Right renal cortex interstitium (tissue), 3 donors: ENCODE results near the gene MYL5. TPM values are rescaled to one million over a fixed set of nuclear protein-coding genes. Genes with fewer than 3 reads are reported as not detected.
"Not testable (repeated sequence)": the region's sequence is repeated elsewhere in the genome, so short reads cannot be mapped to it uniquely, and the experiment has no call there.

ENCODE experiments used
- DNase-seq, 3 donors: peaks; one replicate each; pipeline ENCODE4 v3.0.0-alpha.2; 2013; ENCODE audit warnings: low read depth in 3 of 3, low spot score in 2 of 3
- polyA plus RNA-seq, 3 donors: library from polyadenylated mRNA; unstranded; fragments of 120-200 nt; gene quantifications; one replicate each; pipeline ENCODE4 v1.2.1, GENCODE V29; 2013; ENCODE audit not compliant: insufficient read length in 3 of 3

MYL5 gene
- polyA plus RNA-seq, 3 donors: 14.1 to 19.6 (median 17.4) TPM

DNA sequence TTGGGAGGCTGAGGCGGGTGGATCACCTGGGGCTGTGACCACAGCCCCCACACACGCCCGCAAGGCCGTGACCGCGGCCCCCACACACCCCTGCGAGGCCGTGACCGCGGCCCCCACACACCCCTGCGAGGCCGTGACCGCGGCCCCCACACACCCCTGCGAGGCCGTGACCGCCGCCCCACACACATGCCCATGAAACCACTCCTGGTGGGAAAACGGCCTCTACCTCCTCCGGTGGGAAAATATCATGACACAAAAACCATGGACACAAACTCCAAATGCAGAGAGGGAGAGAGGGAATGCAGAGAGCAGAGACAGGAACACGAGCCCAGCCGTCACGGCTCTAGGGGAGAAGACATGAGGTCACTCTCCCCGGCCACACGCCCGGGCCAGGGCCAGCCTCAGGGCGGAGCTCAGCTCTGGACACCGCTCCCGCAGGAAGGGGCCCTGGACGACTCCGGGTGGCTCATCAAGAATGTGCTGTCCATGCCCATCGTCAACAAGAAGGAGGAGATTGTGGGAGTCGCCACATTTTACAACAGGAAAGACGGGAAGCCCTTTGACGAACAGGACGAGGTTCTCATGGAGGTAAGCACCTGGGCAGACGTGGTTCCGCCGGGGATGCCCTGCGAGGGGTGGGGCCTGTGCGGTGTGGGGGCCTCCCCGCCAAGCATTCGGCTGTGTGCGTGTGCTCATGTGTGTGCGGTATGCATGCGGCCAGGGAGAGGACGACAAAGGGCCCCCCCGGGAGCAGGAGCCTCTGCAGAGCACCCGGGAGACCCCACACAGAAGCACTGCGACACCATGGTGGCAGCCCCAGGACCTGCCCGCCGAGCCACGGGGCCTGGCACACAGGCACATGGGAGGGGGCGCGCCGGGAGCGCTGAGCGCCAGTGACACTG is 17.7 kb upstream of the MYL5 start:
- DNase-seq: no peak

DNA sequence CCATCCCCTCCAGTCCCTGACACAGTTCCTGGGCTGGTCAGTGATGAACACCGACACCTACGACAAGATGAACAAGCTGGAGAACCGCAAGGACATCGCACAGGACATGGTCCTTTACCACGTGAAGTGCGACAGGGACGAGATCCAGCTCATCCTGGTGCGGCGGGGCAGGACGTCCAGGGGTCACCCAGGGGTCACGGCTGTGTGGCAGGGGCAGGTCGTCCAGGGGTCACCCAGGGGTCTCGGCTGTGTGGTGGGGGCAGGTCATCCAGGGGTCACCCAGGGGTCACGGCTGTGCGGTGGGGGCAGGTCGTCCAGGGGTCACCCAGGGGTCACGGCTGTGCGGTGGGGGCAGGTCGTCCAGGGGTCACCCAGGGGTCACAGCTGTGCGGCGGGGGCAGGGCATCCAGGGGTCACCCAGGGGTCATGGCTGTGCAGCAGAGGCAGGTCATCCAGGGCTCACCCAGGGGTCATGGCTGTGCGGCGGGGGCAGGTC is 17.0 kb upstream of the MYL5 start:
- no peak for DNase-seq

DNA sequence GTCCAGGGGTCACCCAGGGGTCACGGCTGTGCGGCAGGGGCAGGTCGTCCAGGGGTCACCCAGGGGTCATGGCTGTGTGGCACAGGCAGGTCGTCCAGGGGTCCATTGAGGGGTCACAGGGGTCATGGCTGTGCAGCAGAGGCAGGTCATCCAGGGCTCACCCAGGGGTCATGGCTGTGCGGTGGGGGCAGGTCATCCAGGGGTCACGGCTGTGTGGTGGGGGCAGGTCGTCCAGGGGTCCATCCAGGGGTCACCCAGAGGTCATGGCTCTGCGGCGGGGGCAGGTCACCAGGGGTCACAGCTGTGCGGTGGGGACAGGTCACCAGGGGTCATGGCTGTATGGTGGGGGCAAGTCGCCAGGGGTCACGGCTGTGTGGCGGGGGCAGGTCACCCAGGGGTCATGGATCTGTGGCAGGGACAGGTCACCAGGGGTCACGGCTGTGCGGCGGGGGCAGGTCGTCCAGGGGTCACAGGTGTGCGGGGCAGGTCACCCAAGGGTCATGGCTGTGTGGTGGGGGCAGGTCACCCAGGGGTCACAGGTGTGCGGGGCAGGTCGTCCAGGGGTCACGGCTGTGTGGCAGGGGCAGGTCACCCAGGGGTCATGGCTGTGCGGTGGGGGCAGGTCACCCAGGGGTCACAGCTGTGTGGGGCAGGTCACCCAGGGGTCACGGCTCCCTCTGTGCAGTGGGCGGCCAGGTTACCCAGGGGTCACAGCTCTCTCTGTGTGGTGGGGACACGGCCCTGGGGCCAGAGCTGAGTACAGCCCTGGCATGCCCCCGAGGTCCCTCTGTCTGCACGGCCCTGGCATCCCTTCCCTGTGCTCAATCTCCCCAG is 16.3 kb upstream of the MYL5 start:
- no peak for DNase-seq

DNA sequence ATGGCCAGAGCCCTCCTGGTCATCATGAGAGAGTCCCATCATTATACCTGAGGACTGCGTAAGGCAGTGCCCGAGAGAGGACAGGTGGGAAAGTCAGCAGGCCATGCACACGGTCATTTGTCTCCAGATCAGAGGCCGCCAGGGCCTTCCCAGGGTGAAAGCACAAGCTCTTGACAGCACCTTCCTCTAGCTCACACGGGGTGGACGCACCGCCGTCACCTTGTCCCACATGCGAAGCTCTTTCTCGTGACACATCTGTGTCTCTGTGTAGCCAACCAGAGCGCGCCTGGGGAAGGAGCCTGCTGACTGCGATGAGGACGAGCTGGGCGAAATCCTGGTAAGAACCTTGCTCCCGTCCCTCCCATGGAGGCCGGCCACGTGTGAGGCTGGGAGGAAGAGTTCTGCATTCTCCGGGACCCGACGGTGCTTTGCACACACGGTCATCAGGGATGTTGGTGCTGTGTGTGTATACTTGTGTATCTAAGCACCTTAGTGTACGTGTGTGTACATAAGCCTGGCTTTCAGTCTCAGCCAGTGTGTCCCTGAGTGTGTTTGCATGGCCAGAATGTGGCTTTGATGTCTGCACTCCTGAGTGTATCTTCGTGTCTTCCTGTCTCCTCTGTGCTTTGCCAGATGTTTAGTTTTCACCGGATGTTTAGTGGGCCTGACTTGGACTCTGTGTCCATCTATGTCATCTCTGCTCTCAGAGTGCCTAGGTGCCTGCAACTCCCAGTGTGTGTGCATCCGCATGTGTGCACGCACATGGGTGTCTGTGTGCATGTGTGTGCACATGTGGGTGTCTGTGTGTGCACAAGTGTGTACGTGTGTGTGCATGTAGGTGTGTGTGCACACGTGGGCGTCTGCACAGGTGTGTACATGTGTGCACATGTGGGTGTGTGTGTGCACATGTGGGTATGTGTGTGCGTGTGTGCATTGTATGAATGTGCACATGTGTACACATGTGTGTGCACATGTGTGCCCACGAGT is 15.4 kb upstream of the MYL5 start:
- no peak for DNase-seq

DNA sequence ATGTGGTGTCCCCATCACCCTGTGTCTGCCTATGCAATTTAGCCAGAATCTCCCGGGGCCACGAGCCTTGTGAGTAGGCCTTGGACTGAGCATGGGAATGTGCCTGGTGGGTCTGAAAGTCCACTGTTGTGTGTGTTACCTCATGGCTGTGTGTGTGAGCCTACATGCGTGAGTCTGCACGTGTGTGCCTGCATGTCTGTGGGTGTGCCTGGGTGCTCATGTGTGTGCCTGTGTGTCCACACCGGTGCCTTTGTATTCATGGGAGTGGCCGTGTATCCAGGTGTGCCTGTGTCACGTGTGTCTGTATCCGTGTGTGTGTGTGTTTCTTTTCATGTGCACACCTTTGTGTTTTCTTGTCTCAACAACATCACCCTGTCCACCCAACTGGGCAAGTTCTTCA is 14.5 kb upstream of the MYL5 start:
- no peak for DNase-seq

DNA sequence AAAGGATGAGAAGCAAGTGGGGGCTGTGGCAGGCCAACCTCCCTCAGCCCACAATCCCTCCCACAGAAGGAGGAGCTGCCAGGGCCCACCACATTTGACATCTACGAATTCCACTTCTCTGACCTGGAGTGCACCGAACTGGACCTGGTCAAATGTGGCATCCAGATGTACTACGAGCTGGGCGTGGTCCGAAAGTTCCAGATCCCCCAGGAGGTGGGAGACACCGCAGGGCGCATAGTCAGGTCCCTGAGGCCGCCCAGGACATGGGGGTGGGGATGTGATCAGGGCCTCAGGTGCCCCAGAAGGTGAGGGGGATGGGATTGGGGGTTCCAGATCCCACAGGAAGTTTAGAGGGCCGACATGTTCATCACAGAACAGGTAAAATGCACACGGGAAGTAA is 13.9 kb upstream of the MYL5 start:
- DNase-seq: no peak

DNA sequence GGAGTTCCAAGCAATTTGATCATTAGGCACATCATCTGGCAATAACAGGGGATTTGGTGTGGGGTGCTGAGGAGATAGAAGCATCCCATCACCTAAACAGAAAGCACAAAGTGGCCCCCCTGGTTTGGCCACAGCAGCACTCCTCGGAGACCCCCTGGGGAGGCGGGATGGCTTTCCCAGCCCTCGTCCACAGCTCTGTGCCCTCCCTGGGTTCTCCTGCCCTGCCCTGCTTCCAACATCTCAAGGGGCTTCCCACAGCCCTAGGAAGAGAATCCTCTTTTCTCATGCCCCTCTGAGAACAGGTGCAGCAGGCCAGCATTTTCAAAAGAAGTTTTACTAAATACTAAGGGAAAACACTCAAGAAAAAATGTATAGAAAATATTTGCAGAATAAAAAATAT is 13.1 kb upstream of the MYL5 start:
- no peak for DNase-seq

DNA sequence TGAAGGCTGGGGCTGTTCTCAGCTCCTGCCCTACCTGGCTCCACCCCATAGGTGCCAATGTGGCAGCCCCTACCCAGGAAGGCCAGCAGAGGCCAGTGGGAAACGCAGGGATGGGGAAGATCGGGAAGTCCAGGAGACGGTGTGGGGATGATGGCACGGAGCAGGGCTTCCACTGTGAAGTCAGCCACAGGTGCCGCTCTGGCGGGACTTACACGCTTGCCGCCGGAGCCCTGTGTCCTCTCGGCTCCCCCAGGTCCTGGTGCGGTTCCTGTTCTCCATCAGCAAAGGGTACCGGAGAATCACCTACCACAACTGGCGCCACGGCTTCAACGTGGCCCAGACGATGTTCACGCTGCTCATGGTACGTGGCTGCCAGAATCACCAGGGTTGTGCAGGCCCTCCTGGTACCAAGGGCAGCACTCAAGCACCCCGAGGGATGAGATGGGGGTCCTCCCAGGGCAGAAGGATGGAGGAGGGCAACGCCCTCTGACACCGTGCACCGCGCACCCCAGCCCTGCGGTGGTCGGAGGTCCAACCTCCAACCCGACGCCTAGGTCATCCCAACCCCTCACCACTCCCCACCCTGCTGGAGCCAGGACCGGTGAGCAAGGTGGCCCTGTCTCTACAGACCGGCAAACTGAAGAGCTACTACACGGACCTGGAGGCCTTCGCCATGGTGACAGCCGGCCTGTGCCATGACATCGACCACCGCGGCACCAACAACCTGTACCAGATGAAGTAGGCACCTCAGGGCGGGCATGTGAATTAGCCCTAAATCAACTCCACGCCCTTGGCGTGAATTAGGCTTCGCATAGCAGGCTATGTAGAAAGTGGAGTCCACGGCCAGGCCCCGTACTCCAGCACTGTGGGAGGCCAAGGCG is 12.2 kb upstream of the MYL5 start:
- no peak for DNase-seq

DNA sequence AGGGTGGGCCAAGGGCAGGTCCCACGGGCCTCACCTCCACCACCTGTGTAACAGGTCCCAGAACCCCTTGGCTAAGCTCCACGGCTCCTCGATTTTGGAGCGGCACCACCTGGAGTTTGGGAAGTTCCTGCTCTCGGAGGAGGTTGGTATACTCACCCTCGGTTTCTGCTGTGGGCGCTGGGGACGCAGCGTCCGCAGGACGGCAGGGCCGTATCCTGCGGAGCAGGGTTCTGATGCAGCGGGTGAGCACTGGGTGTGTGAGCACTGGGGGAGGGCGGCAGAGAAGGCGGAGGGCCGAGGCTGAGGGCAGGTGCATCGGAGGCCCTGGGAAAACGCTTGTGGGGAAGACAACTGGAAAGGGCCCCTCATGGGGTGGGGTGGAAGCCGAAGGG is 11.3 kb upstream of the MYL5 start:
- DNase-seq: no peak

DNA sequence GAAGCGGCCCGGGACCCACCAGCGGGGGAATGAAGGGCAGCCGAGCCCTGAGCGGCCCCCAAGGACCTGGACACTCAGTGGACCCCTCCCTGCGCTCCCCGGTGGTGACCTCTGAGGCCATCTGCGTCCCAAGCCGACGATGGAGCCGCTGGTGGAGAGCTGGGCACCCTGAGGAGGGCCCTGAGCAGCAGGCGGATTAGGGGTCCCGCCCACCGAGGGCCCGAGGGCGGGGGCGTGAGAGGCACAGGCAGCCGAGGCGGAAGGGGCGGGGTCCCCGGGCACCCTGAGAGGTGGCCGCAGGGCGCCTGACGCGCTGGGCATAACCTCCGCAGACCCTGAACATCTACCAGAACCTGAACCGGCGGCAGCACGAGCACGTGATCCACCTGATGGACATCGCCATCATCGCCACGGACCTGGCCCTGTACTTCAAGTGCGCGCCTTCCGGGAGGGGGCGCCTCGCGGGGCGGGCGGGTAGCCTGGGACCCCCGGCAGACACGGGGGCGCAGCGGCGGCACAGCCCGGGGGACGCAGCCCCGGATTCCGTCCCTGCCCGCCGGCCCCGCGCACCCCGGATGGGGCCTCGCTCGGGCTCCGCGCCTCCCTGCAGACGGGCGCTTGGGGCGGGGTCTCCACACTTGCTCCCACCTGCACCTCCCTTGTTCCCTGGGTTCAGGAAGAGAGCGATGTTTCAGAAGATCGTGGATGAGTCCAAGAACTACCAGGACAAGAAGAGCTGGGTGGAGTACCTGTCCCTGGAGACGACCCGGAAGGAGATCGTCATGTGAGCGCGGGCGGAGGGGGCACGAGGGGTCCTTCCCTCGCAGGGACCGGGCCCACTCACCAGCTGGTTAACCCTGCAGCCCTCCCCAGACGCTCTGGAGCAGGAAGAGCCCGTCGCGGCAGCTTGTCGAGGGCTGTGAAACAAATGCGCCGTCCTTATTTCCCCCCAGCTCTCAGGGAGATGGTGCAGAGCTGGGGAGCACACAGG is 10.6 kb upstream of the MYL5 start:
- no peak for DNase-seq

DNA sequence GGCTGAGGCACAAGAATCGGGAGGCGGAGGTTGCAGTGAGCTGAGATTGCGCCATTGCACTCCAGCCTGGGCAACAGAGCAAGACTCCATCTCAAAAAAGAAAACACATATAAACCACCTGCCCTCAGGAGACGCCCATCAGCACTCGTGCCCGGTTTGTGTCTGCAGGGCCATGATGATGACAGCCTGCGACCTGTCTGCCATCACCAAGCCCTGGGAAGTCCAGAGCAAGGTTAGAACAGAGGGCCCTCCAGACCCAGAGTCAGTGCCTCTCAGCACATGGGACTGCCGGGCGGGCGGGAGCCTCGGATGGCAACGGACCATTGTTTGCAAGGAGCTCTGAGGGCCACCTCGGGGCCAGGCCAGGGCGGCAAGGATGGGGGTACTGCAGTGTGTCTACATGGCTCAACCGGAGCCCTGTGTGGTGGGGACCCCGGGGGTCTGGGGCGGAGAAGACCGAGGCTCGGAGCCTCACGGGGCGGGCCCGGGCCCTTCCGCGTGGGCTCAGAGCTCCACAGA is 9.6 kb upstream of the MYL5 start:
- DNase-seq: no peak

DNA sequence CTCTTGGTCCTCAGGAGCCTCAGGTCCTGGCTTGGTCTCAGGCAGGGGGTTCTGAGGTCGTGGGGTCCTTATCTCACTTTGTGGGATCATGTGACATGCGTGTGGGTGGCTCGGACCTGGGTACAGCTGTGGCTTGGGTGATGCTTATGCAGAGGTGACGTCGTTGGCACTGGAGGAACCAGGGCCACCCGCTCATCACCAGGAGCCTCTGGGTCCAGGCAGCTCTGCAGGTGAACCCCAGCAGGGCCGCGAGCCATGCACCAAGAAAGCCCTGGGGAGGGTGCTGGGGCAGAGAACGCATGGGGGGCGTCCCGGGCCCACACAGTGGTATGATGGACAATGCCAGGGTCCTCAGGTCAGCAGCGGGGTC is 9.0 kb upstream of the MYL5 start:
- DNase-seq: no peak

DNA sequence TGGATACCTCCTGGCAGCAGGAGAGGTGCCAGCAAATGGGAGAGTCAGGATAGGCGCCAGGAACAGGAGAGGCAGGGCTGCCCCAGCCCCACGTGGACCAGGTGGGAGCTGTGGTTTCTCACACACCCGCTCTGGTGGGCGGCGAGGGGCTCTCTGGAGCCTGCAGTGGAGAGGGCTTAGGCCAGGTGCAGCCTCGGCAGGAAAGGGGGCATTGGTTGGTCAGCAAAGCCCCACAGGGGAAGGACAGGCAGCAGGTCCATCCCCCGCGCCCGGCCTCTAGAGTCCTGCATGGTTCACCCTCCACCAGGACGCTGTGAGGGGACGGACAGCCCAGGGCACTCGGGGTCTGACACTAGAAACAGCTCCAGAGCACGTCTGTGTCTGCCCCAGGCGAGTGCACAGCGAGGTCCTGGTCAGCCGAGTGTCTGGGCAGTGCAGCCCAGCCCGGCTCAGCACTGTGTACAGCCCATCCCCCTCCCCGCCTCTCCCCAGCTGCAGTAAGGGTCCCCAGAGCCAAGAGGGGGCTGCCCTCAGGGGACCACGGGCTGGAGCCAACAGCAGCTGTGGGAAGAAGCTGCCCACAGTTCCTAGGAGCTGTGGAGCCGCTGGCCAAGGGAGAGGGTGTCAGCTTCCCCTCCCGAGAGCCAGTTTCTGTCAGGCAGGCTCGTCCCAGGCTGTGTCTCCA is 8.4 kb upstream of the MYL5 start:
- no peak for DNase-seq

DNA sequence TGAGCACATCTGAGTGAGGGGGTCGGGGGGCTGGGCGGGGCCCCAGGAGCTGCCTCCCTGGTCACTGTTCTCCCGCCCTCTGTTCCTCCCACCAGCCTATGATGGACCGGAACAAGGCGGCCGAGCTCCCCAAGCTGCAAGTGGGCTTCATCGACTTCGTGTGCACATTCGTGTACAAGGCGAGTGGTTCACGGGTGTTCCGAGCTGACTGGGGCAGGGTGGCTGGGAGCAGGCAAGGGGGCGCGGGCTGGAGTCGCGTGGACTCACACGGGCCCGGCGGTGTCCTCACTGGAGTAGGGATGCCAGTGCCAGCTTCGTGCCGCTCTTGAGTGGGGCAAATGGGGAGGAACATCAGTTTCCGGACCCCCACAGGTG is 7.9 kb upstream of the MYL5 start:
- no peak for DNase-seq

DNA sequence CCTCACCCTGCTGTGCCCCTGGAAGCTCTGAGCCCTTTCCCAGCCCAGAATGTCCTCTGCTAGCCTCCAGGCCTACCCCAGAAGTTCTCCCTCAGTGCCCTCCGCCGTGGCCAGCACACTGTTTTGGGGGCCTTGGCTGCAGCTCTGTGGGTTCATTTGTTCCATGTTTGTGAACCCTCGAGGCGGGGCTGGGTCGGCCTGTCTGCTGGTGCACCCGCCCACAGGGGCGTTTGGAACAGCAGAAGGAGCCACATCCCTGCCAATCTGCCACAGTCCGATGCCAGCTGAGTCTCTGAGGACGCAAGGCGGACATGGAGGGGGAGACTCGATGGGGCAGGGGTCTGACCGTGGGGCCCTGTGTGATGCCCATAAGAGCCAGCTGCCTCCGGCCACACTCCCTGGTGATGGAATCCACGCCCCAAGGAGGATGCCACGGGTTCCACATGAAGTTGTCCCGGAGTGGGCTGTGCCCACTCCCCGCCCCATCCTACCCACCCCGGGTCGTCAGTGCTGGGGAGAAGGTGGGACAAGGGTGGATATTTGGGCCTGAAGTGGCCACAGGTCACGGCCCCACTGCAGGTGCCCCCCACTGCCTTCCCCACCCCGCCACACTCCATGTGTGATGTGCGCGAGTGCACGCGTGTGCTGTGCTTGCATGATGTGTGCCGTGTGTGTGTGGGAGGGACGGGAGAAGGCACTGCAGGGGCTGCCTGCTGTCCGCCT is 7.4 kb upstream of the MYL5 start:
- no peak for DNase-seq

DNA sequence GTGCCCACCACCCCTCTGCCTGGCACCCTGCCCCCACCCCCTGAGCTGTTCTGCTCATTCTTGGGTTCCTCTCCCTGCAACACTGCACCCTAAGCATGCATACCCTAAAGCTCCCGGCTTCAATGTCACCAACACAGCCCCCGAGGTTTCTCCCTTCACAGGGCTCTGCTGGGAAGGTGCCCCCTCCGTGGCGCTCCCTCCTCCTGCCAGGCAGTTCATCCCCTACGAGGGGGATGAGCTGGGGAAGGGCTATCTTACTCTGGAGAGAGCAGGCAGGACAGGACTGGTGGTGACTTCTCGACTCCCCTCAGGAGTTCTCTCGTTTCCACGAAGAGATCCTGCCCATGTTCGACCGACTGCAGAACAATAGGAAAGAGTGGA is 6.8 kb upstream of the MYL5 start:
- DNase-seq: no peak

DNA sequence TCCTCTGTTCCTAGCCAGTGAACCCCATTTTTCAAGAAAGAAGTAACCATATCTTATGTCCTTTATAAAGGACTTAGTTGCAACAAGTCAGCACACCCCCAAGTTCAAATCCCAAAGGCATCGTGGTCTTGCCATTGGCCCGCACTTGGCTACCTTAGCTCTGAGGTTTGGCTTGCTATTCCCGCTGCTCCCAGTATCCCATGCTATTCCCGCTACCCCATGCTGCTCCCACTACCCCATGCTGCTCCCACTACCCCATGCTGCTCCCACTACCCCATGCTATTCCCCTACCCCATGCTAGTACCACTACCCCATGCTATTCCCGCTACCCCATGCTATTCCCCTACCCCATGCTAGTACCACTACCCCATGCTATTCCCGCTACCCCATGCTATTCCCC is 6.1 kb upstream of the MYL5 start:
- not testable (repeated sequence) for DNase-seq
